Activated CD8-positive, alpha-beta memory T cell treated with anti-CD3 and anti-CD28 coated beads, Interleukin-2, amount 50 U/mL, for 4 hours (primary cell): ENCODE results near the gene MACC1.
"Not testable (repeated sequence)": the region's sequence is repeated elsewhere in the genome, so short reads cannot be mapped to it uniquely, and the experiment has no call there.

Source experiments
- DNase-seq: peaks from one replicate; pipeline ENCODE4 v3.0.0-alpha.2; 2020

MACC1 gene

GRCh38 chr7:20206104-20206896, 10.9 kb downstream of the MACC1 start:
- DNase-seq, result no peak

- no peak for DNase-seq
Observed at GRCh38 chr7:20203316-20203715, 13.9 kb downstream of the MACC1 start.

- no peak for DNase-seq
Observed at GRCh38 chr7:20201380-20201779, 15.8 kb downstream of the MACC1 start.

GRCh38 chr7:20200971-20201370, 16.2 kb downstream of the MACC1 start:
- DNase-seq, result no peak

- DNase-seq, result no peak
Observed at GRCh38 chr7:20200361-20200760, 16.8 kb downstream of the MACC1 start.

- no peak for DNase-seq
Observed at GRCh38 chr7:20199015-20199737, 18.0 kb downstream of the MACC1 start.

- no peak for DNase-seq
Observed at GRCh38 chr7:20198260-20198659, 18.9 kb downstream of the MACC1 start.

GRCh38 chr7:20197837-20198236, 19.3 kb downstream of the MACC1 start:
- DNase-seq, result no peak

GRCh38 chr7:20197125-20197748, 19.9 kb downstream of the MACC1 start:
- DNase-seq, result no peak

- DNase-seq, result no peak
Observed at GRCh38 chr7:20194343-20194995, 22.7 kb downstream of the MACC1 start.

GRCh38 chr7:20193873-20194272, 23.3 kb downstream of the MACC1 start:
- DNase-seq, result no peak

GRCh38 chr7:20193242-20193777, 23.9 kb downstream of the MACC1 start:
- DNase-seq, result no peak

GRCh38 chr7:20191391-20191869, 25.8 kb downstream of the MACC1 start:
- DNase-seq, result no peak

GRCh38 chr7:20190560-20191390, 26.4 kb downstream of the MACC1 start:
- no peak for DNase-seq

- DNase-seq, result no peak
Observed at GRCh38 chr7:20189852-20190251, 27.3 kb downstream of the MACC1 start.

GRCh38 chr7:20188567-20188966, 28.6 kb downstream of the MACC1 start:
- DNase-seq, result no peak

GRCh38 chr7:20187850-20188249, 29.3 kb downstream of the MACC1 start:
- not testable (repeated sequence) for DNase-seq

- no peak for DNase-seq
Observed at GRCh38 chr7:20185988-20186387, 31.2 kb downstream of the MACC1 start.

GRCh38 chr7:20183086-20183485, 34.1 kb downstream of the MACC1 start:
- no peak for DNase-seq

- no peak for DNase-seq
Observed at GRCh38 chr7:20176578-20177242, 40.5 kb downstream of the MACC1 start.

GRCh38 chr7:20173828-20174227, 43.4 kb downstream of the MACC1 start:
- no peak for DNase-seq
